Activated T-helper 2 cell treated with anti-CD3 and anti-CD28 coated beads, Interferon-gamma antibody, Interleukin-2, Interleukin-4, amounts not matched to agents 10 μg/mL and 5 μg/mL and 100 μg/mL, durations not matched to agents 14 hours and 24 hours and 36 hours (primary cell): Measurements from ENCODE around the gene HTATIP2. TPM values are rescaled to one million over a fixed set of nuclear protein-coding genes. Genes with fewer than 3 reads are reported as not detected.

Experiments used
- DNase-seq: peaks from one replicate; pipeline ENCODE4 v3.0.0; 2021; ENCODE audit warnings: low spot score
- H3K27ac Mint-ChIP-seq: one replicate; pipeline ENCODE4 v1.8.0; 2021; ENCODE audit warnings: mixed read lengths
- H3K27me3 Mint-ChIP-seq: one replicate; pipeline ENCODE4 v1.8.0; 2021; ENCODE audit warnings: low read depth, mixed read lengths
- H3K36me3 Mint-ChIP-seq: one replicate; pipeline ENCODE4 v1.8.0; 2021; ENCODE audit warnings: low read depth, mixed read lengths
- H3K4me1 Mint-ChIP-seq: one replicate; pipeline ENCODE4 v1.8.0; 2021; ENCODE audit warnings: low read depth, mixed read lengths
- H3K4me3 Mint-ChIP-seq: one replicate; pipeline ENCODE4 v1.8.0; 2021; ENCODE audit warnings: low read depth, mild to moderate bottlenecking, moderate library complexity, mixed read lengths
- H3K9me3 Mint-ChIP-seq: one replicate; pipeline ENCODE4 v1.8.0; 2021; ENCODE audit warnings: mixed read lengths
- intact Hi-C: fragments of 100-400 bp; cut with micrococcal nuclease; formaldehyde crosslinking; loops from one replicate; pipeline ENCODE4 v1.15.1; 2023
- total RNA-seq: library from RNA; stranded (reverse); gene quantifications from 2 replicates; pipeline ENCODE4 v1.2.3, GENCODE V29; 2022

HTATIP2 gene
- total RNA-seq, 1 donor from 2014 or later, result 63.5 TPM

GRCh38 chr11:20421946-20422345, 58.4 kb downstream of the HTATIP2 start:
- intact Hi-C loops, result loop anchor here (5.0 kb wide), 1 partner anchor 35 kb away; the partner anchor contains the start of gene PRMT3
- Mint-ChIP-seq H3K4me1 (peaks cover 33% of the 10 kb centered on the region), H3K9me3 (no peaks in the 10 kb centered on the region), H3K36me3 (peaks cover 56% of the 10 kb centered on the region), H3K4me3 (no peak overlapping the region), H3K27ac (peak overlapping the region; percentile 52), H3K27me3 (no peaks in the 10 kb centered on the region)
- DNase-seq, result no peak

DNA sequence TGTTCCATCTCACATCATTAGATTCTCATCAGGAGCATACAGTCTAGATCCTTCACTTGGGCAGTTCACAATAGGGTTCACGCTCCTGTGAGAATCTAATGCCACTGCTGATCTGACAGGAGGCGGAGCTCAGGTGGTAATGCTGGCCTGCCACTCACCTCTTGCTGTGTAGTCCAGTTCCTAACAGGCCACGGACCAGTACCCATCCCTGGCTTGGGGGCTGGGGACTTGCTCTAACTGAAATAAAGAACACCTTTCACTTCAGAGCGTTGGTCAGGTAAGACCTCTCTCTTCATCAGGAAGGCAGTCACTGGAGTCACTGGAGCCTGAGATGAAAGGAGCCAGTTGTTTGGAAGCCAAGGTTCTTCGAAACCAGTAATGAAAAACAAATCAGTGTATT, 65.7 kb downstream of the HTATIP2 start:
- no peaks in the 10 kb centered on the region for H3K4me1 Mint-ChIP-seq
- no peaks in the 10 kb centered on the region for H3K9me3 Mint-ChIP-seq
- no peak for DNase-seq
- H3K4me3 Mint-ChIP-seq, result no peak overlapping the region
- peaks cover 36% of the 10 kb centered on the region for H3K36me3 Mint-ChIP-seq
- no peak overlapping the region for H3K27ac Mint-ChIP-seq
- intact Hi-C loops, result no loop called here
- H3K27me3 Mint-ChIP-seq, result no peaks in the 10 kb centered on the region

Other genes starting within 250 kb of the HTATIP2 start
- not detected in 2 replicates for gene DBX1, start 203.2 kb upstream of the HTATIP2 start, total RNA-seq
- 38.3 and 39.2 TPM in 2 replicates for gene PRMT3, start 24.0 kb downstream of the HTATIP2 start, total RNA-seq
- not detected in 2 replicates for gene SLC6A5, start 235.9 kb downstream of the HTATIP2 start, total RNA-seq